ENCODE data around the gene KCNJ11.

- TF ChIP-seq POLR2AphosphoS5 (IDR thresholded peaks at IDR 0.05; ENCODE audit: low read depth, low read length) (no peak), POLR2A (IDR thresholded peaks at IDR 0.05; ENCODE audit: low read depth, low read length) (no peak), TAF1 (IDR thresholded peaks at IDR 0.05; ENCODE audit: low read depth, low read length) (no peak), SPI1 (IDR thresholded peaks at IDR 0.05; ENCODE audit: low read depth, low read length) (no peak), PAX5 (IDR thresholded peaks at IDR 0.05; ENCODE audit: insufficient read depth, low read length, severe bottlenecking) (no peak)
These were observed 45.2 kb downstream of the KCNJ11 start for GRCh38 chr11:17343257-17343656.
